ENCODE data around the gene NRBP1.
"Not testable (repeated sequence)": the region's sequence is repeated elsewhere in the genome, so short reads cannot be mapped to it uniquely, and the experiment has no call there.

NRBP1 gene

DNA sequence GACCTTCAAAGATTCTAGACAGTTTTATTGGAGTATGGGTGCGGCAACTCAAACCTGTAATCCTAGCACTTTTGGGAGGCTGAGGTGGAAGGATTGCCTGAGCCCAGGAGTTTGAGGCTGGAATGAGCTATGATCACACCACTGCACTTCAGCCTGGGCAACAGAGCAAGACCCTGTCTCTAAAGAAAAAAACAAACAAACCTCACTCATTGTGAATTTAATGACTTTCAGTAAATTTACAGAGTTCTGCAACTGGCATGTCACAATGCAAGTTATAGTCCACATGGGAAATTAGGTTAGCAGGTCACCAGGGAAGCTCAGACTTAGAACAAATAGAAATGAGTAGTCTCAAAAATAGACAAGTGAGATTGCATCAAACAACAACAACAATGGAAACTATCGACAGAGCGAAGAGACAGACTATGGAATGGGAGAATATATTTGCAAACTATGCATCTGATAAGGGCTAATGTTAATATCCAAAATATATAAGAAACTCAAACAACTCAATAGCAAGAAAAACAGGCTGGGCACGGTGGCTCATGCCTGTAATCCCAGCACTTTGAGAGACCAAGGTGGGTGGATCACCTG is 6.7 kb upstream of the NRBP1 start:
- in situ Hi-C loops (cut with MboI; ENCODE audit: low sequenced_read_pairs): no loop called here

DNA sequence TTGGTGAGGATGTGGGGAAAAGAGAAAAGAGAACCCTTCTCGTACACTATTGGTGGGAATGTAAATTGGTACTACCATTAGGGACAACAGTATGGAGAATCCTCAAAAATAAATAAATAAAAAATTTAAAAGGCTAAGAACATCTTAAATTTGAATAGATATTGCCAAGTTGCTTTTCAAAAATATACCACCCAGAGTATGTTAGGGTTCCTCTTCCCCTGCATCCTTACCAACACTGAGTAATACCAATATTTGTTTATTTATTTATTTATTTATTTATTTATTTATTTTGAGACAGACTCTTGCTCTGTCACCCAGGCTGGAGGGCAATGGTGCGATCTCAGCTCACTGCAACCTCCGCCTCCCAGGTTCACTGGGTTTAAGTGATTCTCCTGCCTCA is 5.5 kb upstream of the NRBP1 start:
- in situ Hi-C loops (cut with MboI; ENCODE audit: low sequenced_read_pairs): no loop called here

DNA sequence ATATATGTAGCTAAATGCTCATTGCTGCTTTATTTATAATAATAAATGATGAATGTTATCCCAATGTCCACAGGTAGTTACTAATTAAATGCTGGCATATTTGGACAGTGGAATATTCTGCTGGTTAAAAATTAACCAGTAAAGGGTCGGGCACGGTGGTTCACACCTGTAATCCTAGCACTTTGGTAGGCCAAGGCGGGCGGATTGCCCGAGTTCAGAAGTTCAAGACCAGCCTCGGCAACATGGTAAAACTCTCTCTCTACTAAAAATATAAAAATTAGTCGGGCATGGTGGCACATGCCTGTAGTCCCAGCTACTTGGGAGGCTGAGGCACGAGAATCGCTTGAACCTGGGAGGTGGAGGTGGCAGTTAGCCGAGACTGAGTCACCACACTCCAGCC is 3.4 kb upstream of the NRBP1 start:
- in situ Hi-C loops (cut with MboI; ENCODE audit: low sequenced_read_pairs): not testable (repeated sequence)

DNA sequence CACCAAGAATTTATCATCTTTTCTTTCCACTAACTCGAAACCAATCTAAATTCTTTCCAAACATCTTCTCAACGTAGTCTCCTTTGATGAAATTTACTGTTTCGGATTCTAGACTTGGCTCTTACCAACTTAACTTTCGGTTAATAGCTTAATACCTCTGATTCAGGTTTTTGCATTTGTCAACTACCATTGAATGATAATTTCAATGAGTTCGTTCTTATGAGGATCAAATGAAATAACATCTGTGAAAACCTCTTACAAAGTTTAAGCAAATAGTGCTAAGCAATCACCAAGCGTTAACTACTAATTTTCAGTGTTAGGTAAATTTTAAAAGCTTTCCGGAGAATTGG is 593 bp upstream of the NRBP1 start:
- in situ Hi-C loops (cut with MboI; ENCODE audit: low sequenced_read_pairs): no loop called here

DNA sequence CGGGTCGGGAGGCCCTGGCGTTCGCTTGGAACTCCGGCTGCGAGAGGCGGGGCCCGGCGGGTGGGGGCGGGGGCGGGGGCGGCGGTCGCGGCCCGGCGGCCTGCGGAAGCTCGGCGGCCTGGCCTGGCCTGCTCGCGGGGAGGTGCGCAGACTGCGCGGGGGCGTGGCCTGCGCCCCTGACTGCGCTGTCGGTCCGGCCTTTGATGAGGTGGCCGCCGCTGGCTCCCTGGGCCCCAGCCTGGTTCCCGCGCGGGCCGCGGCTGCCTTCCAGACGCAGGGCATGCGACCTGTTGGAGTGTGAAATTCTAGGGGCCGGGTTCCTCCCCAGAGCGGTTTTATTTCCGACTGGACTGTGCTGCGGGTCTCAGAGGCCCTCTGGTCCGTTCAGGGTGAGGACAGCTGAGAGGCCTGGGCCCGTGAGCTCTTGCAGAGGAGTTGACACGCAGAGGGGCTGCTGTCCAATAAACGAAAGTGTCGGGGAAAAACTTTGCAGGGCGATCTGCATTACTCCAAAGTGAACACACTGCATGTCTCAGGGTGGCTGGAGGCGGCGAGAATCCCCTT is 629 bp downstream of the NRBP1 start:
- in situ Hi-C loops (cut with MboI; ENCODE audit: low sequenced_read_pairs): no loop called here

DNA sequence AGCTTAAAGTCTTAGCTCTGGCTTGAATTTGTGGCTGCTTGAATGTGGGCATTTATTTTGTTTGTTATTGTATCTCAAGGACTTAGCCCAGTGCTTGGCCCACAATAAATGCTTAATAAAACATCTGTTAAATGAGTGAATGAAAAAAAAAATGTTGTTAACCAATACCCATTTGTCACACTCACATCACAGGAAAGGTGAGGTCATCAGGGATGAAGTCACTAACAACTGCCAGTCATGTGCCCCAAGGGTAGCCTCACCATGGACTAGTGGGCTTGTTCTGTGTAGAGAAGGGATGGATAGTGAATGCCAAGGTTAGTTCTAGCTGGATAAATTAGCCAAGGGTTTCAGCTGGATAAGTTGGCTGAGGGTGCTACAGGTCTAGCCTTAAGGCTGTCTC is 3.0 kb downstream of the NRBP1 start:
- in situ Hi-C loops (cut with MboI; ENCODE audit: low sequenced_read_pairs): no loop called here

DNA sequence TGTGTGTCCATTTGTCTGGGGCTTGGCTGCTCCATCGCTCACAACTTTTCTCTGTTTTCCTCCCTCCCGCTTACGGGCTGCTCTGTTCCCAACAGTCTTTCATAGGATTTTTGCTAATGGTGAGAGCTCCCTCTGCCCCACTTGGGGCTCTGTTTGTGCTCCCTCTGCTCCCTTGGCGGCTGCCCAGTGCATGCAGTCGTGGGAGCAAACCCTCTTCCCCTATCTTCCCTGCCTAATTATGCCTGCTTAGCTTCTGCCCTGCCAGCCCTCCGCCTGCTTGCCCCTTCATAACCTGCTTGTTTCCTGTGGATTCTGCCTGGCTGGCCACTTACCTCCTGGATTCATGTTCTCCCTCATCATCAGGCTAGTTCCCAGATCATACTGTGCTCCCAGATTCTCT is 7.2 kb downstream of the NRBP1 start:
- in situ Hi-C loops (cut with MboI; ENCODE audit: low sequenced_read_pairs): no loop called here

DNA sequence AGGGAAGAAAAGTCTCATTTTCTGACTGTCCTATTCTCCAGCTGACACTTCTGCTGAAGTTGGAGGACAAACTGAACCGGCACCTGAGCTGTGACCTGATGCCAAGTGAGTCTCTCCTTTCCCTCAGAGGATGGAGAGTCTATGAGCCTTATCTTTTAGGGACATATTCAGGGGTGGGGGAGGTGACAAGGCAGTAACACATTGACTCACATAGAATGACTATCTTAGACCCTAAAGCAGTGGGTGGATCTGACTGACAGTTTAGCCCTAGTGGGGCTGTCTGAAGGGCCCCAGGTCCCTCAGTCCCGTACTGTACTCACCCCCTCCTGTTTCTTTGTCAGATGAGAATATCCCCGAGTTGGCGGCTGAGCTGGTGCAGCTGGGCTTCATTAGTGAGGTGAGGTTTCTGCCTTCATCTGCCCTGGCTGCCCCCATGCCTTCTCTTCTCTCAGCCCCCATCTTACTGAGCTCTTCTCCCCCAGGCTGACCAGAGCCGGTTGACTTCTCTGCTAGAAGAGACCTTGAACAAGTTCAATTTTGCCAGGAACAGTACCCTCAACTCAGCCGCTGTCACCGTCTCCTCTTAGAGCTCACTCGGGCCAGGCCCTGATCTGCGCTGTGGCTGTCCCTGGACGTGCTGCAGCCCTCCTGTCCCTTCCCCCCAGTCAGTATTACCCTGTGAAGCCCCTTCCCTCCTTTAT is 12.9 kb downstream of the NRBP1 start:
- in situ Hi-C loops (cut with MboI; ENCODE audit: low sequenced_read_pairs): no loop called here

DNA sequence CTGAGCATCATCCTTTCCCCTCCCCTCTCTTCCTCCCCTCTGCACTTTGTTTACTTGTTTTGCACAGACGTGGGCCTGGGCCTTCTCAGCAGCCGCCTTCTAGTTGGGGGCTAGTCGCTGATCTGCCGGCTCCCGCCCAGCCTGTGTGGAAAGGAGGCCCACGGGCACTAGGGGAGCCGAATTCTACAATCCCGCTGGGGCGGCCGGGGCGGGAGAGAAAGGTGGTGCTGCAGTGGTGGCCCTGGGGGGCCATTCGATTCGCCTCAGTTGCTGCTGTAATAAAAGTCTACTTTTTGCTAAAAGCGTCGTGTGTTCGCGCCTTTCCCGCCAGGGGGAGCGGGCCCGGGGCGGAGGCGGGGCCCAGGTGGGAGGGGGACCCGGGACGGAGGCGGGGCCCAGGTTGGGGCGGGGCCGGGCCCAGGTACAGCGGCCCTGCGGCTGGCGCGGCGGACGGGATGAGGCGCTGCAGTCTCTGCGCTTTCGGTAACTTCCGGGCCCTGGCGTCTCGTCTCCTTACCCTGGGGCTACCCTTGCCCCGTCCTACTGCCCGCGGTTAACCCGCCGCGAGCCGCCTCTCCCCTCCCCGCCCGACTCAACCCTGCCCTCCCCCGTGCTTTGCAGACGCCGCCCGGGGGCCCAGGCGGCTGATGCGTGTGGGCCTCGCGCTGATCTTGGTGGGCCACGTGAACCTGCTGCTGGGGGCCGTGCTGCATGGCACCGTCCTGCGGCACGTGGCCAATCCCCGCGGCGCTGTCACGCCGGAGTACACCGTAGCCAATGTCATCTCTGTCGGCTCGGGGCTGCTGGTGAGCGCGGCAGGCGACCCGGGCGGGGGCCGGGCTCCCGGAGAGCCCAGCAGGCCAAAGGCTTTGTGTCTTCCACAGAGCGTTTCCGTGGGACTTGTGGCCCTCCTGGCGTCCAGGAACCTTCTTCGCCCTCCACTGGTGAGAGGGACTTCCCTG is 13.8 kb downstream of the NRBP1 start, which contains the start of gene KRTCAP3:
Gene KRTCAP3 (plus strand): TSS at position 424 of the 962 bp plus-strand sequence. CDS start 32 bp downstream, at position 456.
- in situ Hi-C loops (cut with MboI; ENCODE audit: low sequenced_read_pairs): no loop called here

DNA sequence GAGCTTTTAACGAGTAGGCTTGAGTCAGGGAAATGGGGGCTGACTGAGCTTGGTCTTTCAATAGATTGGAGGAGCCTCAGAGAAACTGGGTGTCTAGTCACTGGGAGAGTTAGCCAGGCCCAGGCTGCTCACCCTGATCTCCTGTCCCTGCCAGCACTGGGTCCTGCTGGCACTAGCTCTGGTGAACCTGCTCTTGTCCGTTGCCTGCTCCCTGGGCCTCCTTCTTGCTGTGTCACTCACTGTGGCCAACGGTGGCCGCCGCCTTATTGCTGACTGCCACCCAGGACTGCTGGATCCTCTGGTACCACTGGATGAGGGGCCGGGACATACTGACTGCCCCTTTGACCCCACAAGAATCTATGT is 14.5 kb downstream of the NRBP1 start:
- in situ Hi-C loops (cut with MboI; ENCODE audit: low sequenced_read_pairs): no loop called here

DNA sequence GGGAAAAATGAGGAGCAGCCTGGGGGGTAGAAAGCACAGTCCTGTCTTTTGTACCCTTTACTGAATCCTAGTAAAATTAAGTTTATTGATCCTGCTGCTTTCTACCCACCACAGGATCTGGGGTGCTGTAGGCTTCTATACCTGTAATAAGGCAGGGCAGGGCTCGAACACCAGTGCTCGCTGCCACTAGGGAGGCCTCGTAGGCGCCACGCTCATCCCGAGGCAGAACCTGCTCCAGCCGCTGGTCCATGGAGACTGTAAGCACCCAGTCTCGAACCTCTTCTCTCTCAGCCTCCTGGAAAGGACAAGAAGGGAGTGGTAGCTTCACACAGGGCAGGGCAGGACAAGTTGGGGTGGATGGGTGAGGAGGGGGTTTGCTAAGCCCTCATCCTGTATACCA is 16.7 kb downstream of the NRBP1 start:
- in situ Hi-C loops (cut with MboI; ENCODE audit: low sequenced_read_pairs): no loop called here

DNA sequence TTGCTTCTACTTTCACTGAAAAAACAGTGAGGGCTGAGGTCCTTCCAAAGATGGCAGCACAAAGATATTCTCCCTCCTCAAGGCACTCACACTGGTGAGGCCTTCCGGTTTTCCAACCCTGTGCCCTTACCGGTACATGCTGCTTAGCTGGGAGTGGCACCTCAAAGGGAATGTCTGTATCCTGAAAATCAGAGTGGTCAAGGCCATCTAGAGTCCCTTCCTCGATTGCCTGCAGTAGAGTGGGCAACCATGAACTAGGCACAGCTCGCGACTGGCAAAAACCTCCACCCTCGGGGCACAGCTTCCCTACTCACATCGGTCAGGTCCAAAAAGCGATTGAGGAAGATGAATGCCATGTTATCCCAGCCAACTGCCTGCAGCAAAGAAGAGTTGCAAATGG is 17.2 kb downstream of the NRBP1 start:
- in situ Hi-C loops (cut with MboI; ENCODE audit: low sequenced_read_pairs): no loop called here

DNA sequence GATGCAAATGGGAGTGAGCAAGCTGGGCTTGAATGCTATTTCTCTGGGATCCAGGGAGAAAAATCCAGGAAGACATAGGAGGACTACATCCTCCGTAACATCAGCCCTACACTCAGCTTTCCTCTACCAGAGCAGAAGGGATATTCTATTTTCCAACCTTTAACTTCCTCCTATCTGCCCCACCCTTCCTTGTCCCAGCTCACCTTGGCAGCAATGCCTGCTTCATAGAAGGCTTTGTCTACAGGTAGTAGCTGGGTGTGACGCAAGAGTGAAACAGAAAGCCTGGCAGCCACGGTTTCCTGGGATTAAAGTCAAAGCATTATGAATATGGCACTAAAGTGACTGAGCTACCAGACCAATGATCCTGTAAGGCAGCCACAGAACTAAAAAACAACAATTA is 17.6 kb downstream of the NRBP1 start:
- in situ Hi-C loops (cut with MboI; ENCODE audit: low sequenced_read_pairs): no loop called here

DNA sequence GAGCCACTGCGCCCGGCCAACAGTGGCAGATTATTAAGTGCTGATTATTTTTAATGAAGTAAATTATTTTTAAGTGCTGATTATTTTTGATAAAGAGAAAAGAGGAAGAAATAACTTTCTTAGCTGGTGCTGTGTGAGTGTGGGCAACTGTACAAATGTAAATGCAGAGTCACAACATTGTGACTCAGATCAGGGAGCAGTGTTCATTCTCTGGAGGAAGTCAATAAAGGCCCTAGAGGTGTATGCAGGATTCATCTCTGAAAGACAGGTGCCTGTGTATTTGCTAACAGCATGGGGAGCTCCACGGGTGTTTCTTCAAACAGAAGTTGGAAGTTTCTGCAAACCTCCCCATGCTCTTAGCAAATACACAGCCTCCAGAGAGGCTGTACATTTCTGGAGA is 19.9 kb downstream of the NRBP1 start:
- in situ Hi-C loops (cut with MboI; ENCODE audit: low sequenced_read_pairs): no loop called here

DNA sequence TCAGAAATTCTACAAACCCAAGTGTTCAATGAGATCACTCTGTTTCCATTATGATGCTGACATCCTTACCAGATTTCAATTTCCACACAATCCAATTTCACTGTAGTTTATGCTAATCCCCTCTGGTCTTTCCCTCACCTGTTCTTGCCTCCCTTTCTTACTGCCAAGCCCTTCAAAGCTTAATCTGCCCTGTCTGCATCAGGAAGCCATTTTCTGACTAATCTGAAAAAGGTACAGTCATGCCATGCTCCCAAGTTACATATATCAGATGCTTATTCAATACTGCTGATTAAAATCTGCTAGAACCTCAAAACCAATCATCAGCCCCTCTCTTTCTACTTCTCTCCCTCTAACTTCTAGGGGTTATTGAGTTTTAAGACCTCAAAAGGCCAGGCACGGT is 22.7 kb downstream of the NRBP1 start:
- in situ Hi-C loops (cut with MboI; ENCODE audit: low sequenced_read_pairs): no loop called here

DNA sequence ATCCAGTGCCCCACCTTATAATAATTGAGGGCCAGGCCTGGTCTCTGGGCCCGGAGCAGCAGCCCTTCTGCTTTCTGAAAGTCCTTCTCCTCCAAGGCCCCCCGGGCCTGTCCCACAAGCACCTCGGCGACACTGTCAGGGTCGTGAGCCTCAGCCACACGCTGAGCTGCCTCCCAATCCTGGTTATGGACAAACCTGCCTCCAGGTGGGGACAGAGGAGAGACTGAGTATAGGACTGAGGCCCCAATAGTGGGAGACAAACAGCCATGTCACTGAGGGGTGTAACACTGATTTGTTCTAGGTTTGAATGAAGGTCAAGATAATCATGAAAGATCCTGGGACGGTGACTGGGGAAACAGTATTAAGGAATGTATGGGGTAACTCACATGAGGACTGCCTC is 25.5 kb downstream of the NRBP1 start:
- in situ Hi-C loops (cut with MboI; ENCODE audit: low sequenced_read_pairs): no loop called here

DNA sequence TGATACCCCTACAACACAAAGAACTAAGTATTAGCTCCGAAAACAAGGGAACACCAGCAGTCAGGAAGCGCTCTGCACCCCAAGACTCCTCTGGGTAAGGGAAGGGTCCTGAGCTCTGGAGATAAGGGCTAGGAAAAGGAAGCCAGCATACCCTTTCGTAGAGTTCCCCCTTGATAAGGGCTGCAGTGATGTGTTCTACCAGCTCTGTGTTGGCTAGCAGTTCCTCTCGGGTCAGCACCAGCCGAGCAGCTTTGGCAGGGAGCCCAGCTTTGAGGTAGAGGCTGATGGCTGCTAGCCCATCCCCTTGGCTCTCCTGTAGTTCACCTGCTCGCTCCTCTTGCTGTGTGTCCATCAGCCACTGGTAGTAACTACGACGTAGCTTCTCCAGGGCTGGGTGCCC is 32.7 kb downstream of the NRBP1 start:
- in situ Hi-C loops (cut with MboI; ENCODE audit: low sequenced_read_pairs): no loop called here

DNA sequence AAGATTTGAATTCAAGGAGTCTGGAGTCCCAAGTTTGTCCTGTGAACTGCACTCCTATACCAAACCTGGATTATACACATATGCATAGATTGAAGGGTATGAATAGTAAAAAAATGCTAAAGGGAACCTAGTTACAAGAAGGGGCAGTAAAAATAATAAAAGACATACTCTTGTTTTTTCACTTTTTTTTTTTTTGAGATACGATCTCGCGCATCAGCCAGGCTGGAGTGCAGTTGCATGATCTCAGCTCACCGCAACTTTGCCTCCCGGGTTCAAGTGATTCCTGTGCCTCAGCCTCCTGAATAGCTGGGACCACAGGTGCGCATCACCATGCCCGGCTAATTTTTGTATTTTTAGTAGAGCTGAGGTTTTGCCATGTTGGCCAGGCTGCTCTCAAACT is 36.0 kb downstream of the NRBP1 start:
- in situ Hi-C loops (cut with MboI; ENCODE audit: low sequenced_read_pairs): no loop called here

DNA sequence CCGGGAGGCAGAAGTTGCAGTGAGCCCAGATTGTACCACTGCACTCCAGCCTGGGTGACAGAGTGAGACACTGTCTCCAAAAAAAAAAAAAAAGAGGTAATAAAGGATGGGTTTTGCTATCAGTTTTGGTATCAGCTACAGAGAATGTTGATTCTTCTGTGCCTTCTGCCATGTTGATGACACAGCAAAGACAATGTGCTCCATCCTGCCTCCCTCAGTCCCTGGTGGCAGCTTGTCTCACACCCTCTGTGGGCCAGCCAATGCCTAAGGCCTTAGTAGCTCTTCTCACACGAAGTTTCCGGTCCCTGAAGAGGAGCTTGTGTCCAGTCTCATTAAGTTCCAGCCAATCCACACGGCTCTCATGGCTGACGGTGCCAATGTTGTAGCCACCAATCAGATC is 43.5 kb downstream of the NRBP1 start:
- in situ Hi-C loops (cut with MboI; ENCODE audit: low sequenced_read_pairs): no loop called here

DNA sequence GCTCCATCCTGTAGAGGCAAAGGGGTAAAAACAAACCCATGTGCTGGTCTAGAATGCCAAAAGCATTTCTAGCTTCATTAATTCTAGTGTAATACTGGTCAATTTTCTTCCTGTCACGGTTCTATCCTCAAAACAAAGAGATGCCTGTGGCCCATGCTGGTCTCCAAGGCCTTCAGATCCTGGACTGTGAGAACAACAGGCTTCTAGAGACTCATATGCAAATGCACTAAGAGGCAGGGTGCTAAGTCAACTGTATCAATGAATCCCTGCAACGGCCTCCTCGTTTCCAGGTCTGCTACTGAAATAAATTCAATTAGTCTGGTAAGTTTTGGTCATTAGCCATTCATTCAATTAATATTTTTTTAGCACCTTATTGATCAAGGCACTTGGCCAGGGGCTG is 57.1 kb downstream of the NRBP1 start:
- in situ Hi-C loops (cut with MboI; ENCODE audit: low sequenced_read_pairs): no loop called here

DNA sequence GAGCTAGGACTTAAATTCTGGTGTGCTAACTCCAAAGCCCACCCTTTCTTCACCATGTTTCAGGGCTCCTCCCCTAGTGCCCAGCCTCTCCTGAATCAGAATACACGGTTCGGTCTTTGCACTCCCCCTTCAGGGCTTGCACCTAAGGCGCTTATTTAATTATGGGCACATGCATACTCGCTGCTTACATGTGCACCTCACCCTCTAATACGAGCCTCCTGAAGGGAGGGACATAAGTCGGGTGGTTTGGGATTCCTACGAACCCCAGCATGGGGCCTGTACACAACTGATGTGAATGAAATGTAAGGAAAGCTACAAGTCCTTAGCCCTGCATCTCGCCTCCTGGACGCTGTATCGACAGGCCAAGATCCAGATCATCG is 60.7 kb downstream of the NRBP1 start:
- in situ Hi-C loops (cut with MboI; ENCODE audit: low sequenced_read_pairs): no loop called here
